Glutamatergic neuron (in vitro differentiated cells): Measurements from ENCODE around the gene NFIA. TPM values are rescaled to one million over a fixed set of nuclear protein-coding genes. Genes with fewer than 3 reads are reported as not detected.
A peak's percentile ranks its signal among the peaks of the same experiment; 100 is the strongest.

Experiments
- DNase-seq: peaks from one replicate; pipeline ENCODE4 v3.0.0; 2022
- H3K27ac Mint-ChIP-seq: one replicate; pipeline ENCODE4 v1.8.0; 2020; ENCODE audit warnings: mild to moderate bottlenecking, mixed read lengths, inconsistent platforms; ENCODE audit not compliant: unreplicated experiment
- H3K27me3 Mint-ChIP-seq: one replicate; pipeline ENCODE4 v1.8.0; 2020; ENCODE audit warnings: mild to moderate bottlenecking, moderate library complexity, mixed read lengths, inconsistent platforms; ENCODE audit not compliant: unreplicated experiment
- H3K36me3 Mint-ChIP-seq: one replicate; pipeline ENCODE4 v1.8.0; 2020; ENCODE audit warnings: mild to moderate bottlenecking, mixed read lengths, inconsistent platforms; ENCODE audit not compliant: unreplicated experiment
- H3K4me1 Mint-ChIP-seq: one replicate; pipeline ENCODE4 v1.8.0; 2020; ENCODE audit warnings: mild to moderate bottlenecking, low read depth, mixed read lengths, inconsistent platforms; ENCODE audit not compliant: unreplicated experiment
- H3K4me3 Mint-ChIP-seq: one replicate; pipeline ENCODE4 v1.8.0; 2020; ENCODE audit warnings: mild to moderate bottlenecking, mixed read lengths, inconsistent platforms; ENCODE audit not compliant: unreplicated experiment
- H3K9me3 Mint-ChIP-seq: one replicate; pipeline ENCODE4 v1.8.0; 2020; ENCODE audit warnings: mild to moderate bottlenecking, moderate library complexity, mixed read lengths, inconsistent platforms; ENCODE audit not compliant: unreplicated experiment
- CTCF ChIP-seq: fragments of 200-600 bp; sonication (generic); IDR thresholded peaks from one replicate; pipeline ENCODE4 v1.5.0; 2021; ENCODE audit not compliant: partially characterized antibody, unreplicated experiment
- total RNA-seq: library from RNA; stranded (reverse); fragmentation: NEBNext Ultra II Directional; extraction: Animal tissue kit (Norgen Biotek cat#: 25700); gene quantifications from one replicate; pipeline ENCODE4 v1.2.1, GENCODE V29; 2021; ENCODE audit not compliant: unreplicated experiment

Gene NFIA
- total RNA-seq, 1 donor from 2014 or later: 16.4 TPM

GRCh38 chr1:61213245-61214011 is 131.1 kb downstream of the NFIA start:
- no peak for TF ChIP-seq CTCF
- H3K4me3 Mint-ChIP-seq: no peak overlapping the region
- no peak for DNase-seq
- H3K27me3 Mint-ChIP-seq: peaks cover 2% of the 10 kb centered on the region
- peak overlapping the region; percentile 40 for H3K27ac Mint-ChIP-seq
- no peaks in the 10 kb centered on the region for H3K36me3 Mint-ChIP-seq
- H3K4me1 Mint-ChIP-seq: peaks cover 6% of the 10 kb centered on the region
- no peaks in the 10 kb centered on the region for H3K9me3 Mint-ChIP-seq

- Mint-ChIP-seq H3K4me1 (peaks cover 2% of the 10 kb centered on the region), H3K27ac (no peak overlapping the region), H3K27me3 (peaks cover 2% of the 10 kb centered on the region), H3K4me3 (no peak overlapping the region), H3K9me3 (no peaks in the 10 kb centered on the region), H3K36me3 (no peaks in the 10 kb centered on the region)
- DNase-seq: no peak
- TF ChIP-seq CTCF: no peak
Measured at GRCh38 chr1:61215119-61215518, 132.8 kb downstream of the NFIA start.

DNA sequence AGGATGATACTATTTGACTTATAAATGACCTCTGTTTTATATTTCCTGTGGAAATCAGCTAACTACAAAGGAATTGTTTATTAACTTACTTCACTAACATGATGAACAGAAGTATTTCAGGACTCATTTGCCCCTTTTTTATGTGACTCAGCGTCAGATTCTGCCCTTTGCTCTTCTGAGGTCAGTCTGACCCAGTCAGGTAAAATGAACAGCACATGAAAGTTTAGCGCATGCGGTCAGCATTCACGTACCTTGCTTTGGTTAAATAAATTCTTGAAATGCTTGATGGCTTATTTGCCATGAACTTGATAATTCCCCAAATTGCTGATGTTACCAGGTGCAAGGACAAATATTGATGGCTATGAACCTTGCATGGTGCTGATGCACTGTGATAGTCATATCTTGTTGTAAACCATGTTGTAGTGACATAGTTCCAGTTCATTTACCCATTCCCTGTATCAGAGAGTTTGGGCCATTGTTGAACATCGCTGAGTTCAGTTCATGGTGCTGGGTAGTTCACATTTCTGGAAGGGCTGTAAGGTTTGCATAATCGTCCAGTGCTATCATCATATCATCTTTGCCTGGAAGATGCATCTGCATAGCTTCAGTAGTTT is 133.4 kb downstream of the NFIA start:
- no peak for TF ChIP-seq CTCF
- Mint-ChIP-seq H3K4me1 (peaks cover 5% of the 10 kb centered on the region), H3K27me3 (peaks cover 2% of the 10 kb centered on the region), H3K27ac (no peak overlapping the region), H3K9me3 (no peaks in the 10 kb centered on the region), H3K36me3 (no peaks in the 10 kb centered on the region), H3K4me3 (no peak overlapping the region)
- no peak for DNase-seq

GRCh38 chr1:61220536-61220935 is 138.2 kb downstream of the NFIA start:
- H3K4me3 Mint-ChIP-seq: no peak overlapping the region
- peaks cover 2% of the 10 kb centered on the region for H3K27me3 Mint-ChIP-seq
- peaks cover 1% of the 10 kb centered on the region for H3K9me3 Mint-ChIP-seq
- DNase-seq: no peak
- H3K4me1 Mint-ChIP-seq: peaks cover 22% of the 10 kb centered on the region
- H3K36me3 Mint-ChIP-seq: no peaks in the 10 kb centered on the region
- H3K27ac Mint-ChIP-seq: no peak overlapping the region
- TF ChIP-seq CTCF: no peak

- H3K27ac Mint-ChIP-seq: no peak overlapping the region
- DNase-seq: no peak
Measured at GRCh38 chr1:61221642-61222041, 139.3 kb downstream of the NFIA start.

More at GRCh38 chr1:61221642-61222041, 139.3 kb downstream of the NFIA start:
- peaks cover 1% of the 10 kb centered on the region for H3K27me3 Mint-ChIP-seq
- no peak overlapping the region for H3K4me3 Mint-ChIP-seq
- H3K9me3 Mint-ChIP-seq: peaks cover 2% of the 10 kb centered on the region
- peaks cover 30% of the 10 kb centered on the region for H3K4me1 Mint-ChIP-seq
- no peak for TF ChIP-seq CTCF
- H3K36me3 Mint-ChIP-seq: no peaks in the 10 kb centered on the region
